GM23338 (cell line): Measurements from ENCODE around the gene ACSM6. TPM values are rescaled to one million over a fixed set of nuclear protein-coding genes. Genes with fewer than 3 reads are reported as not detected.
A peak's percentile ranks its signal among the peaks of the same experiment; 100 is the strongest.

ENCODE experiments used
- ATAC-seq: fragments of 200-7000 bp; cut with Tn5 transposase; 3 replicates; pipeline ENCODE4 v1.9.1; 2020
- DNase-seq: peaks from one replicate; pipeline ENCODE4 v3.0.0-alpha.2; 2015; ENCODE audit warnings: low spot score
- H2AFZ ChIP-seq: fragments of 200-600 bp; sonication (generic); 2 replicates; pipeline ENCODE4 v1.8.0; 2016; ENCODE audit warnings: antibody characterized with exemption, mild to moderate bottlenecking, moderate library complexity
- H3F3A ChIP-seq: fragments of 200-600 bp; sonication (generic); replicated peaks from 2 replicates; pipeline ENCODE4 v1.8.0; 2017; ENCODE audit warnings: antibody characterized with exemption, mixed run types, low read depth
- H3K27ac ChIP-seq: fragments of 200-600 bp; sonication (generic); 2 replicates; pipeline ENCODE4 v1.6.1; 2016; ENCODE audit warnings: low read depth
- H3K27me3 ChIP-seq: fragments of 200-600 bp; sonication (generic); 2 replicates; pipeline ENCODE4 v1.8.0; 2016; ENCODE audit warnings: mild to moderate bottlenecking, mixed run types, moderate library complexity; ENCODE audit not compliant: insufficient read depth
- H3K36me3 ChIP-seq: fragments of 200-600 bp; sonication (generic); 2 replicates; pipeline ENCODE4 v1.8.0; 2016; ENCODE audit warnings: mild to moderate bottlenecking; ENCODE audit not compliant: insufficient read depth
- H3K4me1 ChIP-seq: fragments of 200-600 bp; sonication (generic); 2 replicates; pipeline ENCODE4 v1.8.0; 2016; ENCODE audit warnings: mild to moderate bottlenecking, moderate library complexity; ENCODE audit not compliant: insufficient read depth
- H3K4me2 ChIP-seq: fragments of 200-600 bp; sonication (generic); 2 replicates; pipeline ENCODE4 v1.7.1; 2017; ENCODE audit warnings: mixed run types
- H3K4me3 ChIP-seq: fragments of 200-600 bp; sonication (generic); 2 replicates; pipeline ENCODE4 v1.6.1; 2016; ENCODE audit warnings: mixed run types
- H3K79me2 ChIP-seq: fragments of 200-600 bp; sonication (generic); replicated peaks from 2 replicates; pipeline ENCODE4 v1.8.0; 2017; ENCODE audit warnings: mild to moderate bottlenecking; ENCODE audit not compliant: insufficient read depth
- H3K9me2 ChIP-seq: fragments of 200-600 bp; sonication (generic); 2 replicates; pipeline ENCODE4 v1.8.0; 2017; ENCODE audit not compliant: insufficient read depth
- H4K20me1 ChIP-seq: fragments of 200-600 bp; sonication (generic); replicated peaks from 2 replicates; pipeline ENCODE4 v1.8.0; 2017; ENCODE audit warnings: mild to moderate bottlenecking; ENCODE audit not compliant: insufficient read depth
- H3K27ac Mint-ChIP-seq: 2 replicates; pipeline ENCODE4 v1.8.0; 2020; ENCODE audit warnings: inconsistent platforms, mild to moderate bottlenecking, moderate library complexity, mixed read lengths
- H3K27me3 Mint-ChIP-seq: 3 replicates; pipeline ENCODE4 v1.8.0; 2022; ENCODE audit warnings: low read depth, mild to moderate bottlenecking, moderate library complexity, mixed read lengths, inconsistent platforms; ENCODE audit not compliant: insufficient read depth, poor library complexity
- H3K36me3 Mint-ChIP-seq: 3 replicates; pipeline ENCODE4 v1.8.0; 2021; ENCODE audit warnings: low read depth, mild to moderate bottlenecking, inconsistent platforms, moderate library complexity, mixed read lengths
- H3K4me1 Mint-ChIP-seq: 3 replicates; pipeline ENCODE4 v1.8.0; 2020; ENCODE audit warnings: mild to moderate bottlenecking, inconsistent platforms, mixed read lengths
- H3K4me3 Mint-ChIP-seq: 3 replicates; pipeline ENCODE4 v1.8.0; 2021; ENCODE audit warnings: moderate library complexity, mild to moderate bottlenecking, inconsistent platforms, mixed read lengths
- H3K9me3 Mint-ChIP-seq: 3 replicates; pipeline ENCODE4 v1.8.0; 2020; ENCODE audit warnings: moderate library complexity, mild to moderate bottlenecking, inconsistent platforms, mixed read lengths
- CTCF ChIP-seq, 2 experiments: fragments of 200-600 bp in 1 of 2; sonication (generic) in 1 of 2; conservative IDR thresholded peaks; 2 replicates each; pipeline versions ENCODE4 v1.5.1 to v1.6.1; 2016 to 2017; ENCODE audit warnings: antibody characterized with exemption in 2 of 2, low read depth in 2 of 2, mild to moderate bottlenecking in 2 of 2, moderate library complexity in 1 of 2
- ETS1 ChIP-seq: IDR thresholded peaks from 2 replicates; pipeline ENCODE4 v1.6.1; 2016; ENCODE audit warnings: antibody characterized with exemption
- EZH2 ChIP-seq: fragments of 200-600 bp; sonication (generic); IDR thresholded peaks from one replicate; pipeline ENCODE4 v1.8.0; 2017; ENCODE audit warnings: antibody characterized with exemption, mild to moderate bottlenecking, low read depth; ENCODE audit not compliant: unreplicated experiment
- NANOG ChIP-seq: IDR thresholded peaks from 2 replicates; pipeline ENCODE4 v1.6.1; 2016; ENCODE audit warnings: antibody characterized with exemption, borderline replicate concordance
- REST ChIP-seq: IDR thresholded peaks from one replicate; pipeline ENCODE4 v1.6.1; 2018; ENCODE audit warnings: antibody characterized with exemption; ENCODE audit not compliant: unreplicated experiment
- STAT1 ChIP-seq: IDR thresholded peaks from one replicate; pipeline ENCODE4 v1.6.1; 2016; ENCODE audit warnings: antibody characterized with exemption; ENCODE audit not compliant: unreplicated experiment
- ZNF114 ChIP-seq: fragments of 250-450 bp; sonication (Bioruptor Pico); IDR thresholded peaks from 2 replicates; pipeline ENCODE4 v1.5.0; 2020; ENCODE audit warnings: mild to moderate bottlenecking, moderate library complexity
- ZNF331 ChIP-seq: fragments of 250-450 bp; sonication (Bioruptor Pico); IDR thresholded peaks from 2 replicates; pipeline ENCODE4 v1.5.0; 2020; ENCODE audit warnings: low read depth, mild to moderate bottlenecking, moderate library complexity
- polyA plus RNA-seq: library from polyadenylated mRNA; unstranded; fragments of >200 nt; fragmentation: Nextera tagmentation; extraction: Ambion mirVana; gene quantifications from 2 replicates; pipeline ENCODE4 v1.2.1, GENCODE V29; 2016
- total RNA-seq: library from RNA; depleted of rRNA; stranded (reverse); fragments of >200 nt; shearing (Covaris generic); gene quantifications from 2 replicates; pipeline ENCODE4 v1.2.3, GENCODE V29; 2014

ACSM6 gene
- total and polyA plus RNA-seq, 2 experiments from 2014 or later: 0.65 TPM; not detected in 1

GRCh38 chr10:95214793-95215192 lies 20.8 kb downstream of the ACSM6 start:
- H3K27ac Mint-ChIP-seq: peak overlapping the region; percentile 47; the same call in 1 of the 2 replicates
- ATAC-seq: no peak
- no peak for TF ChIP-seq REST
- TF ChIP-seq CTCF (conservative IDR thresholded peaks at IDR 0.05; ENCODE audit: low read depth in 2 of 2): no peak
- TF ChIP-seq EZH2: no peak
- H2AFZ ChIP-seq: no peak overlapping the region
- peaks cover 22% of the 10 kb centered on the region for H3K36me3 Mint-ChIP-seq
- no peak for DNase-seq
- H3K4me1 Mint-ChIP-seq: peaks cover 6% of the 10 kb centered on the region; the same call in 2 of the 3 replicates
- peaks cover 4% of the 10 kb centered on the region for H3K4me1 ChIP-seq
- no peak overlapping the region for H3K4me3 Mint-ChIP-seq
- no peaks in the 10 kb centered on the region for H3K27me3 ChIP-seq
- no peaks in the 10 kb centered on the region for H3K79me2 ChIP-seq
- H3K4me3 ChIP-seq: no peak overlapping the region
- no peaks in the 10 kb centered on the region for H4K20me1 ChIP-seq
- no peak overlapping the region for H3K27ac ChIP-seq
- H3K27me3 Mint-ChIP-seq: no peaks in the 10 kb centered on the region
- no peaks in the 10 kb centered on the region for H3K9me3 Mint-ChIP-seq
- H3F3A ChIP-seq: no peaks in the 10 kb centered on the region
- no peak overlapping the region for H3K4me2 ChIP-seq
- H3K36me3 ChIP-seq: no peaks in the 10 kb centered on the region
- peaks cover 11% of the 10 kb centered on the region; the same call in 1 of the 2 replicates for H3K9me2 ChIP-seq

GRCh38 chr10:95217476-95217875 lies 23.4 kb downstream of the ACSM6 start:
- H3K9me3 Mint-ChIP-seq: no peaks in the 10 kb centered on the region
- Histone ChIP-seq H2AFZ (no peak overlapping the region), H3K27me3 (no peaks in the 10 kb centered on the region), H3K9me2 (peaks cover 8% of the 10 kb centered on the region; the same call in 1 of the 2 replicates), H3K36me3 (no peaks in the 10 kb centered on the region), H3K79me2 (no peaks in the 10 kb centered on the region), H3K4me1 (peaks cover 15% of the 10 kb centered on the region), H3K4me3 (no peak overlapping the region), H3F3A (no peaks in the 10 kb centered on the region), H3K4me2 (no peak overlapping the region), H3K27ac (no peak overlapping the region), H4K20me1 (no peaks in the 10 kb centered on the region)
- no peak for DNase-seq
- H3K36me3 Mint-ChIP-seq: peaks cover 30% of the 10 kb centered on the region
- no peak for ATAC-seq
- no peaks in the 10 kb centered on the region for H3K27me3 Mint-ChIP-seq
- no peak overlapping the region for H3K4me3 Mint-ChIP-seq
- H3K27ac Mint-ChIP-seq: no peak overlapping the region
- H3K4me1 Mint-ChIP-seq: peaks cover 26% of the 10 kb centered on the region
- no peak for TF ChIP-seq ZNF114 (CRISPR knock-in tag)
- no peak for TF ChIP-seq ZNF331 (CRISPR knock-in tag)
- no peak for TF ChIP-seq EZH2
- no peak for TF ChIP-seq ETS1
- TF ChIP-seq REST: no peak
- TF ChIP-seq NANOG: no peak
- TF ChIP-seq STAT1: no peak
